NCI-H460 (cell line): Measurements from ENCODE around the gene MSANTD1. TPM values are rescaled to one million over a fixed set of nuclear protein-coding genes. Genes with fewer than 3 reads are reported as not detected.
"Not testable (repeated sequence)": the region's sequence is repeated elsewhere in the genome, so short reads cannot be mapped to it uniquely, and the experiment has no call there.

Experiments
- DNase-seq: peaks from one replicate; pipeline ENCODE4 v3.0.0-alpha.2; 2016; ENCODE audit warnings: low read depth; ENCODE audit errors: extremely low read depth
- total RNA-seq: library from RNA; depleted of rRNA; stranded (reverse); fragments of >200 nt; shearing (Covaris generic); gene quantifications from 2 replicates; pipeline ENCODE4 v1.2.3, GENCODE V29; 2014; rRNA removed

Gene MSANTD1
- total RNA-seq, 1 experiment from 2014 or later: 0.32 TPM

GRCh38 chr4:3299976-3300671 is 51.2 kb downstream of the MSANTD1 start:
- no peak for DNase-seq

GRCh38 chr4:3300882-3301281 is 51.9 kb downstream of the MSANTD1 start:
- not testable (repeated sequence) for DNase-seq

- DNase-seq: no peak
These were observed 52.7 kb downstream of the MSANTD1 start for GRCh38 chr4:3301450-3302172.

GRCh38 chr4:3302173-3302785 is 53.3 kb downstream of the MSANTD1 start:
- no peak for DNase-seq

DNA sequence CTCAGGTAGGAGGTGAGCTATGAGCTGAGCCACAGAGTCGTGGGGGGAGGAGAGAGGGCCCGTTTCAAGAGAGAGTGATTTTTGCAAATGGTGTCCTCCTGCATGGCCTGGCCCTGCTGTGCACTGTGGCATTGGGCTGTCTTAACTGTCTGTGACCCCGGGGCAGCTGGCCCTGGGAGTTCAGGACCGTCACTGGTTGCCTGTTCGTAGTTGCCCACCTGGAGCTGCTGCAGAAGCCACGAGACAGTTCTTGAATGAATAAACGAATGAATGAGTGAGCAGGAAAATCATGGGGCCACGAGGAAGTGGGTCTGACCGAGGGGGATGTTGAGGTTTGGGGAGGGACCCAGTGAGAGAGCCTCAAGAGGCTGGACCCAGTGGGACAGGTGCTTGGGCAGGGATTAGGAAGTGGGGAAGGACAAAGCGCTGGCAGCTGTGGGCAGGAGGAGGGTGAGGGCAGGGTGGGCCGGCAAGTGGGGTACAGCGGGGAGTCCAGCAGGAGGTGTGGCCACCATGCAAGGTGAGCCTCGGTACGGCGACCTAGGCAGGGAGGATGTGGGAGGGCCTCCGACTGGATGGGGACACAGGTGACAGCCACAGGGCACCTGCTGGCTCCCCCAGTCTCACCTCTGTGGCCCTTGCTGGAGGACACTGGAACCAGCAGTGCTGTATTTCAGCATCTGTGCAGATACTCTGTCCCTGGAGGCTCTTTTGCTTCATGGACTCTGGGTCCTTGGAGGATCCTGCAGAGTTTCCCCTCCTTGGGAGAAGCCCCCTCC is 54.0 kb downstream of the MSANTD1 start:
- no peak for DNase-seq

GRCh38 chr4:3303565-3303824 is 54.5 kb downstream of the MSANTD1 start:
- DNase-seq: no peak

GRCh38 chr4:3303923-3304710 is 55.2 kb downstream of the MSANTD1 start:
- no peak for DNase-seq

DNA sequence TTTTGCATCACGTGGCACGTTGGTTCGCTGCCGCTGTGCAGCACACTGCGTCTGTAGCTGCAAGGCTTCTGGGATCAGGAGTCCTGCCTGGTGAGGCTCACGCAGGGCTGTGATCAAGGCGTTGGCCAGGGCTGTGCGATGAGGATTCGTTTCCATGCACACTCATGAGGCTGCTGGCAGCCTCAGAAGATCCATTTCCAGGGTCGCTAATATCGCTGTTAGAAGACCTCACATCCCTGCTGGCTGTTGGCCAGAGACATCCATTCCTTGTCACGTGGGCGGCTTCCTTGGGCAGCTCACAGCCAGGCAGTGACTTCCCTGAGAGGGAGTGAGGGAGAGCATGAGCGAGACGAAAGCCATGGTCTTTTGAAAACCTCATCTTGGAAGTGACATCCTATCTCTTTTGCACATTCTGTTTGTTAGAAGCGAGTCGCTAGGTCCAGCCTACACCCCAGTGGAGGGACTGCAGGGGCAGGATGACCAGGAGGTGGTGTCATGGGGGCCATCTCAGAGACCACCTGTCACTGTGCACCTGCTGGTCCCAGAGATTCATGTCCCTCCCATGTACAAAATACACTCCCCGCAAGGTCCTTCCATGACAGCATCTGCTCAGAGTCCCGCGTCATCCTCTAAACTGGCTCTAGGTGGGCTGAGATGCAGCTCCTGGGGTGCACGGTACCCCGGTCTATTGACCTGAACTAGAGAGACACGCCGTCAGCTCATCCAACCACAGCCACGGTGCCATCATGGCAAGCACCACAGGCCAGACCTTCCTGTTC is 56.1 kb downstream of the MSANTD1 start:
- DNase-seq: no peak

GRCh38 chr4:3305610-3306371 is 56.8 kb downstream of the MSANTD1 start:
- no peak for DNase-seq

Other genes with a start within 250 kb of the MSANTD1 start
- not detected in 2 replicates for gene HTT-AS, start 174.6 kb upstream of the MSANTD1 start, total RNA-seq
- gene HTT, start 174.5 kb upstream of the MSANTD1 start, total RNA-seq: 14.6 and 17.6 TPM in 2 replicates
- 7.9 and 8.4 TPM in 2 replicates for gene RGS12, start 43.9 kb downstream of the MSANTD1 start, total RNA-seq
- gene HGFAC, start 192.8 kb downstream of the MSANTD1 start, total RNA-seq: not detected in 2 replicates
- gene DOK7, start 214.1 kb downstream of the MSANTD1 start, total RNA-seq: 0.05 and 0.14 TPM in 2 replicates